ENCODE results near the gene MS4A10. TPM values are rescaled to one million over a fixed set of nuclear protein-coding genes. Genes with fewer than 3 reads are reported as not detected.
A peak's percentile ranks its signal among the peaks of the same experiment; 100 is the strongest.
"Not testable (repeated sequence)": the region's sequence is repeated elsewhere in the genome, so short reads cannot be mapped to it uniquely, and the experiment has no call there.

Gene MS4A10
- total RNA-seq, 1 donor from 2014 or later: not detected

- Mint-ChIP-seq H3K27ac (ENCODE audit: unreplicated experiment) (no peak overlapping the region), H3K4me3 (ENCODE audit: unreplicated experiment) (no peak overlapping the region), H3K27me3 (ENCODE audit: low read depth) (peaks cover 11% of the 10 kb centered on the region), H3K36me3 (ENCODE audit: low read depth) (no peaks in the 10 kb centered on the region), H3K9me3 (ENCODE audit: low read depth) (peaks cover 3% of the 10 kb centered on the region), H3K4me1 (ENCODE audit: low read depth) (no peaks in the 10 kb centered on the region)
- TF ChIP-seq, protein P1, sequence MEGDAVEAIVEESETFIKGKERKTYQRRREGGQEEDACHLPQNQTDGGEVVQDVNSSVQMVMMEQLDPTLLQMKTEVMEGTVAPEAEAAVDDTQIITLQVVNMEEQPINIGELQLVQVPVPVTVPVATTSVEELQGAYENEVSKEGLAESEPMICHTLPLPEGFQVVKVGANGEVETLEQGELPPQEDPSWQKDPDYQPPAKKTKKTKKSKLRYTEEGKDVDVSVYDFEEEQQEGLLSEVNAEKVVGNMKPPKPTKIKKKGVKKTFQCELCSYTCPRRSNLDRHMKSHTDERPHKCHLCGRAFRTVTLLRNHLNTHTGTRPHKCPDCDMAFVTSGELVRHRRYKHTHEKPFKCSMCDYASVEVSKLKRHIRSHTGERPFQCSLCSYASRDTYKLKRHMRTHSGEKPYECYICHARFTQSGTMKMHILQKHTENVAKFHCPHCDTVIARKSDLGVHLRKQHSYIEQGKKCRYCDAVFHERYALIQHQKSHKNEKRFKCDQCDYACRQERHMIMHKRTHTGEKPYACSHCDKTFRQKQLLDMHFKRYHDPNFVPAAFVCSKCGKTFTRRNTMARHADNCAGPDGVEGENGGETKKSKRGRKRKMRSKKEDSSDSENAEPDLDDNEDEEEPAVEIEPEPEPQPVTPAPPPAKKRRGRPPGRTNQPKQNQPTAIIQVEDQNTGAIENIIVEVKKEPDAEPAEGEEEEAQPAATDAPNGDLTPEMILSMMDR (IDR thresholded peaks at IDR 0.05): no peak
- no peak for DNase-seq (ENCODE audit: low spot score)
Measured at GRCh38 chr11:60821827-60822599, 36.9 kb downstream of the MS4A10 start.

- H3K4me1 Mint-ChIP-seq (ENCODE audit: low read depth); DNase-seq (ENCODE audit: low spot score); H3K9me3 Mint-ChIP-seq (ENCODE audit: low read depth); H3K36me3 Mint-ChIP-seq (ENCODE audit: low read depth); H3K4me3 Mint-ChIP-seq (ENCODE audit: unreplicated experiment); H3K27ac Mint-ChIP-seq (ENCODE audit: unreplicated experiment): not testable (repeated sequence)
- peaks cover 20% of the 10 kb centered on the region for H3K27me3 Mint-ChIP-seq (ENCODE audit: low read depth)
Measured at GRCh38 chr11:60823745-60824306, 38.7 kb downstream of the MS4A10 start.

- no peaks in the 10 kb centered on the region for H3K36me3 Mint-ChIP-seq (ENCODE audit: low read depth)
- H3K27ac Mint-ChIP-seq (ENCODE audit: unreplicated experiment): no peak overlapping the region
- peaks cover 21% of the 10 kb centered on the region for H3K27me3 Mint-ChIP-seq (ENCODE audit: low read depth)
- H3K4me3 Mint-ChIP-seq (ENCODE audit: unreplicated experiment): no peak overlapping the region
- H3K4me1 Mint-ChIP-seq (ENCODE audit: low read depth): no peaks in the 10 kb centered on the region
- DNase-seq (ENCODE audit: low spot score): no peak
- H3K9me3 Mint-ChIP-seq (ENCODE audit: low read depth): no peaks in the 10 kb centered on the region
- TF ChIP-seq, protein P1 (IDR thresholded peaks at IDR 0.05): no peak
Measured at GRCh38 chr11:60825118-60825517, 40.0 kb downstream of the MS4A10 start.

- Mint-ChIP-seq H3K36me3 (ENCODE audit: low read depth) (no peaks in the 10 kb centered on the region), H3K27ac (ENCODE audit: unreplicated experiment) (no peak overlapping the region), H3K27me3 (ENCODE audit: low read depth) (peaks cover 21% of the 10 kb centered on the region), H3K4me3 (ENCODE audit: unreplicated experiment) (no peak overlapping the region), H3K9me3 (ENCODE audit: low read depth) (no peaks in the 10 kb centered on the region), H3K4me1 (ENCODE audit: low read depth) (peaks cover under 1% of the 10 kb centered on the region)
- peak; percentile 77 for DNase-seq (ENCODE audit: low spot score)
- TF ChIP-seq, protein P1 (IDR thresholded peaks at IDR 0.05): no peak
Measured at GRCh38 chr11:60825790-60826189, 40.7 kb downstream of the MS4A10 start.

DNA sequence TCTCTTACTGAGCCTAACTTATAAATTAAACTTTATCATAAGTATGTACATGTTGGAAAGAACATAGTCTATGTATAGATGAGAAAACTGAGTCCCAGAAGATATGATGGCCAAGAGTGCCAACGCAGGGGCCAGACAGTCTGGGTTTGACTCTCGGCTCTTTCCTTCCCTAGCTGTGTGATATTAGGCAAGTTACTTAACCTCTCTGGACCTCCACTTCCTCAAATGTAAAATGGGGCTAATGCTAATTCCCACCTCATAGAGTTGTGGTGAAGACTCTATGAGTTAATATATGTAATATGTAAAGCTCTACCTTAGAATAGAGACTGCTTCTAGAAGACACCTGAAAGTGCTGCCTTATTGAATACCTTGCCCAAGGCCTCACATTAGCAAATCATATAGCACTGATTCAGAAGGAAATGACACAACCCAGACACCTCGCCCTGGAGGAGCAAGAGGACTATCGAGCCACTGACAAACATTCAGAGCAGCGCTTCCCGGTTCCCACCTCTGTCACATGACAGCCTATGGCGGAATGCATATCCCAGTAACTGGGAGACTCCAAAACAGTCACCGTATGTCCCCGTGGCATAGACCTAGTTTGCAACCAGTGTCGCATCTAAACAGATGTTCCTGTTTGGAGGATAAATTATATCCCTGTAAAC, 45.5 kb downstream of the MS4A10 start:
- Mint-ChIP-seq H3K4me1 (ENCODE audit: low read depth) (peaks cover 4% of the 10 kb centered on the region), H3K27ac (ENCODE audit: unreplicated experiment) (no peak overlapping the region), H3K9me3 (ENCODE audit: low read depth) (no peaks in the 10 kb centered on the region), H3K4me3 (ENCODE audit: unreplicated experiment) (no peak overlapping the region), H3K36me3 (ENCODE audit: low read depth) (no peaks in the 10 kb centered on the region), H3K27me3 (ENCODE audit: low read depth) (peaks cover 37% of the 10 kb centered on the region)
- no peak for DNase-seq (ENCODE audit: low spot score)
- TF ChIP-seq, protein P1 (IDR thresholded peaks at IDR 0.05): no peak

Measured in chondrocyte (in vitro differentiated cells).